Tibial artery (tissue), 4 donors: ENCODE results near the gene BMP6.

ENCODE experiments used
- DNase-seq, 2 donors: peaks; one replicate each; pipeline ENCODE4 v3.0.0-alpha.2; 2019
- H3K27ac ChIP-seq, 2 donors: fragments of 200-600 bp; sonication (generic) in 1 of 2; 1 replicate in 1 of 2; 2 replicates in 1 of 2; pipeline ENCODE4 v1.5.1; 2018 to 2019; ENCODE audit warnings: mild to moderate bottlenecking in 1 of 2
- H3K27me3 ChIP-seq, 2 donors: fragments of 200-600 bp; sonication (generic) in 1 of 2; one replicate each; pipeline versions ENCODE4 v1.5.1 to v1.6.0; 2016 to 2019
- H3K36me3 ChIP-seq, 3 donors: fragments of 200-600 bp; sonication (generic) in 2 of 3; one replicate each; pipeline ENCODE4 v1.5.1; 2016 to 2019; ENCODE audit warnings: mild to moderate bottlenecking in 2 of 3
- H3K4me1 ChIP-seq, 4 donors: fragments of 200-600 bp; sonication (generic) in 2 of 4; 1 replicate in 3 of 4; 2 replicates in 1 of 4; pipeline ENCODE4 v1.5.1; 2016 to 2019
- H3K4me3 ChIP-seq, 2 donors: fragments of 200-600 bp; sonication (generic) in 1 of 2; 1 replicate in 1 of 2; 2 replicates in 1 of 2; pipeline ENCODE4 v1.5.1; 2018 to 2019; ENCODE audit warnings: mild to moderate bottlenecking in 2 of 2
- H3K9me3 ChIP-seq, 3 donors: fragments of 200-600 bp; sonication (generic) in 1 of 3; one replicate each; pipeline ENCODE4 v1.5.1; 2016 to 2019
- CTCF ChIP-seq, 2 experiments: fragments of 200-600 bp in 1 of 2; fragments of 450-650 bp in 1 of 2; IDR thresholded peaks; one replicate each; pipeline ENCODE4 v1.5.1; 2017 to 2019; ENCODE audit warnings: antibody characterized with exemption in 2 of 2, mild to moderate bottlenecking in 1 of 2, moderate library complexity in 1 of 2
- intact Hi-C: fragments of 100-400 bp; cut with DNase I; formaldehyde crosslinking; loops from one replicate; pipeline ENCODE4 v1.15.0; 2023; ENCODE audit warnings: low total_unique reads

BMP6 gene

GRCh38 chr6:7692453-7692784 is 33.5 kb upstream of the BMP6 start:
- no peak for TF ChIP-seq CTCF (IDR thresholded peaks at IDR 0.05)
- no peaks in the 10 kb centered on the region for H3K36me3 ChIP-seq
- H3K4me3 ChIP-seq, result no peak overlapping the region
- intact Hi-C loops, result loop anchor here (5.0 kb wide), 1 partner anchor 155 kb away; no protein-coding TSS in a partner anchor
- no peak for DNase-seq
- H3K9me3 ChIP-seq, result no peaks in the 10 kb centered on the region
- peaks cover 0 to 3% (median 0%) of the 10 kb centered on the region in 4 donors for H3K4me1 ChIP-seq
- peaks cover 0 to 6% of the 10 kb centered on the region in 2 donors for H3K27me3 ChIP-seq
- H3K27ac ChIP-seq, result no peak overlapping the region

- peaks cover 0 to 6% of the 10 kb centered on the region in 2 donors for H3K27me3 ChIP-seq
- intact Hi-C loops, result loop anchor here (5.0 kb wide), 1 partner anchor 153 kb away; no protein-coding TSS in a partner anchor
- H3K4me1 ChIP-seq, result peaks cover 0 to 16% (median 3%) of the 10 kb centered on the region in 4 donors
Observed at GRCh38 chr6:7693827-7694226, 32.1 kb upstream of the BMP6 start.

GRCh38 chr6:7696061-7696460 is 29.8 kb upstream of the BMP6 start:
- Histone ChIP-seq H3K9me3 (no peaks in the 10 kb centered on the region), H3K36me3 (no peaks in the 10 kb centered on the region), H3K27me3 (peaks cover 0 to 6% of the 10 kb centered on the region in 2 donors), H3K4me1 (peaks cover 0 to 16% (median 3%) of the 10 kb centered on the region in 4 donors), H3K27ac (no peak overlapping the region), H3K4me3 (no peak overlapping the region)
- DNase-seq, result no peak
- intact Hi-C loops, result no loop called here
- no peak for TF ChIP-seq CTCF (IDR thresholded peaks at IDR 0.05)

More at GRCh38 chr6:7693827-7694226, 32.1 kb upstream of the BMP6 start:
- no peak for TF ChIP-seq CTCF (IDR thresholded peaks at IDR 0.05)
- no peak overlapping the region for H3K4me3 ChIP-seq
- H3K36me3 ChIP-seq, result no peaks in the 10 kb centered on the region
- H3K27ac ChIP-seq, result no peak overlapping the region
- no peaks in the 10 kb centered on the region for H3K9me3 ChIP-seq
- DNase-seq, result no peak

- Histone ChIP-seq H3K27ac (peak overlapping the region; percentile 33 to 56), H3K36me3 (no peaks in the 10 kb centered on the region), H3K4me3 (no peak overlapping the region), H3K9me3 (no peaks in the 10 kb centered on the region), H3K27me3 (no peaks in the 10 kb centered on the region), H3K4me1 (peaks cover 0 to 16% (median 3%) of the 10 kb centered on the region in 4 donors)
- TF ChIP-seq CTCF (IDR thresholded peaks at IDR 0.05), result no peak
- intact Hi-C loops, result no loop called here
- DNase-seq, result no peak
Observed at GRCh38 chr6:7697432-7697819, 28.5 kb upstream of the BMP6 start.

- no peak for TF ChIP-seq CTCF (IDR thresholded peaks at IDR 0.05)
- intact Hi-C loops, result no loop called here
- H3K27me3 ChIP-seq, result no peaks in the 10 kb centered on the region
- DNase-seq, result peak; percentile 33 to 82
- no peaks in the 10 kb centered on the region for H3K9me3 ChIP-seq
- H3K27ac ChIP-seq, result peak overlapping the region; percentile 33 to 56
- H3K4me1 ChIP-seq, result peaks cover 0 to 16% (median 3%) of the 10 kb centered on the region in 4 donors
- no peak overlapping the region for H3K4me3 ChIP-seq
- no peaks in the 10 kb centered on the region for H3K36me3 ChIP-seq
Observed at GRCh38 chr6:7697820-7698623, 27.9 kb upstream of the BMP6 start.
